HEK293 (cell line): ENCODE results near the gene CLSTN1.

ENCODE experiments used
- CTCF ChIA-PET: fragments of 350-600 bp; formaldehyde crosslinking; extraction: SDS; loops from one replicate; lab custom pipeline; 2021; ENCODE audit warnings: antibody characterized with exemption; lab: Yijun Ruan, JAX
- POLR2A ChIA-PET: fragments of 300-600 bp; formaldehyde crosslinking; extraction: SDS; loops from one replicate; lab custom pipeline; 2020; ENCODE audit warnings: antibody characterized with exemption, inconsistent platforms; lab: Yijun Ruan, JAX
- H3K27ac ChIP-seq: fragments of 200-500 bp; sonication (Bioruptor generic); 2 replicates; pipeline ENCODE4 v1.5.1; 2014; ENCODE audit warnings: low read depth, low read length, control low read depth, inconsistent platforms; ENCODE audit errors: extremely low read depth
- H3K36me3 ChIP-seq, 2 experiments: fragments of 200-500 bp in 1 of 2; sonication (Bioruptor generic) in 1 of 2; 1 replicate in 1 of 2; 2 replicates in 1 of 2; pipeline ENCODE4 v1.5.1; 2014 to 2017; ENCODE audit warnings: inconsistent platforms in 2 of 2, low read length in 2 of 2; ENCODE audit not compliant: control insufficient read depth in 2 of 2, insufficient read depth in 1 of 2
- H3K4me1 ChIP-seq: fragments of 200-500 bp; sonication (Bioruptor generic); 2 replicates; pipeline ENCODE4 v1.5.1; 2014; ENCODE audit warnings: mild to moderate bottlenecking, low read length, inconsistent platforms; ENCODE audit not compliant: control insufficient read depth, insufficient read depth
- H3K4me3 ChIP-seq: 2 replicates; pipeline ENCODE4 v1.5.1; 2011; ENCODE audit warnings: low read depth, mild to moderate bottlenecking, control low read depth, low read length, moderate library complexity
- H3K9me3 ChIP-seq: fragments of 200-500 bp; sonication (Bioruptor generic); 2 replicates; pipeline ENCODE4 v1.5.1; 2014; ENCODE audit warnings: low read depth, low read length, inconsistent platforms; ENCODE audit not compliant: control insufficient read depth, insufficient read depth
- EGR2 ChIP-seq: fragments of 450-650 bp; formaldehyde crosslinking; IDR thresholded peaks from 2 replicates; pipeline ENCODE4 v1.5.1; 2016; ENCODE audit warnings: low read depth, missing biosample characterization, missing genetic modification characterization
- GFI1B ChIP-seq: fragments of 450-650 bp; formaldehyde crosslinking; IDR thresholded peaks from 2 replicates; pipeline ENCODE4 v1.5.1; 2016; ENCODE audit warnings: missing biosample characterization, missing genetic modification characterization
- HOXD13 ChIP-seq: sonication (generic); formaldehyde crosslinking; IDR thresholded peaks from 2 replicates; pipeline ENCODE4 v1.8.0; 2022; ENCODE audit warnings: missing genetic modification reagents, borderline replicate concordance
- INSM2 ChIP-seq: fragments of 450-650 bp; formaldehyde crosslinking; IDR thresholded peaks from 2 replicates; pipeline ENCODE4 v1.5.1; 2016; ENCODE audit warnings: missing biosample characterization, missing genetic modification characterization
- PRDM10 ChIP-seq: fragments of 450-650 bp; formaldehyde crosslinking; IDR thresholded peaks from 2 replicates; pipeline ENCODE4 v1.5.1; 2016; ENCODE audit warnings: missing biosample characterization, missing genetic modification characterization
- ZBTB11 ChIP-seq: fragments of 450-650 bp; formaldehyde crosslinking; conservative IDR thresholded peaks from 2 replicates; pipeline ENCODE4 v1.5.1; 2016; ENCODE audit warnings: low read depth, missing biosample characterization, missing genetic modification characterization
- ZBTB17 ChIP-seq: fragments of 450-650 bp; formaldehyde crosslinking; IDR thresholded peaks from 2 replicates; pipeline ENCODE4 v1.5.1; 2016; ENCODE audit warnings: missing biosample characterization, missing genetic modification characterization
- ZBTB49 ChIP-seq: fragments of 450-650 bp; formaldehyde crosslinking; IDR thresholded peaks from 2 replicates; pipeline ENCODE4 v1.5.1; 2016; ENCODE audit warnings: missing biosample characterization, missing genetic modification characterization, low read depth
- ZBTB6 ChIP-seq: fragments of 450-650 bp; formaldehyde crosslinking; IDR thresholded peaks from 2 replicates; pipeline ENCODE4 v1.5.1; 2017; ENCODE audit warnings: missing biosample characterization, missing genetic modification characterization
- ZBTB8A ChIP-seq: fragments of 450-650 bp; formaldehyde crosslinking; IDR thresholded peaks from 2 replicates; pipeline ENCODE4 v1.5.1; 2016; ENCODE audit warnings: missing biosample characterization, missing genetic modification characterization
- ZNF19 ChIP-seq: fragments of 450-650 bp; formaldehyde crosslinking; IDR thresholded peaks from 2 replicates; pipeline ENCODE4; 2016; ENCODE audit warnings: missing biosample characterization, missing genetic modification characterization, low read depth
- ZNF223 ChIP-seq: fragments of 450-650 bp; formaldehyde crosslinking; IDR thresholded peaks from 2 replicates; pipeline ENCODE4 v1.5.1; 2016; ENCODE audit warnings: missing biosample characterization, missing genetic modification characterization
- ZNF302 ChIP-seq: fragments of 450-650 bp; formaldehyde crosslinking; IDR thresholded peaks from 2 replicates; pipeline ENCODE4 v1.5.1; 2016; ENCODE audit warnings: missing biosample characterization, missing genetic modification characterization, low read depth
- ZNF335 ChIP-seq: fragments of 450-650 bp; formaldehyde crosslinking; conservative IDR thresholded peaks from 2 replicates; pipeline ENCODE4 v1.5.1; 2016; ENCODE audit warnings: missing biosample characterization, missing genetic modification characterization
- ZNF510 ChIP-seq: fragments of 450-650 bp; formaldehyde crosslinking; IDR thresholded peaks from 2 replicates; pipeline ENCODE4 v1.5.1; 2018; ENCODE audit warnings: mild to moderate bottlenecking, missing genetic modification characterization, missing biosample characterization; ENCODE audit not compliant: insufficient replicate concordance
- ZSCAN23 ChIP-seq: fragments of 450-650 bp; formaldehyde crosslinking; IDR thresholded peaks from 2 replicates; pipeline ENCODE4 v1.5.1; 2016; ENCODE audit warnings: missing biosample characterization, missing genetic modification characterization

The CLSTN1 gene

GRCh38 chr1:9732123-9732971, 91.4 kb downstream of the CLSTN1 start:
- H3K36me3 ChIP-seq, result peaks cover 20 to 96% of the 10 kb centered on the region in 2 experiments
- no peak overlapping the region for H3K27ac ChIP-seq
- H3K4me3 ChIP-seq, result no peak overlapping the region
- no peaks in the 10 kb centered on the region for H3K4me1 ChIP-seq
- ChIA-PET CTCF (interaction anchor here (1.1 to 1.2 kb wide), 2 partner anchors 10 to 42 kb away, joined by 3 read pairs; no protein-coding TSS in a partner anchor), POLR2A (no interaction called here)
- no peak for TF ChIP-seq ZBTB49 (tag by site-specific recombination)
- no peak for TF ChIP-seq PRDM10 (tag by site-specific recombination)
- TF ChIP-seq ZBTB6 (tag by site-specific recombination), result no peak
- no peak for TF ChIP-seq EGR2 (tag by site-specific recombination)
- TF ChIP-seq ZSCAN23 (tag by site-specific recombination), result no peak
- TF ChIP-seq ZNF19 (tag by site-specific recombination), result no peak
- TF ChIP-seq ZNF302, result no peak
- no peak for TF ChIP-seq INSM2 (tag by site-specific recombination)
- no peak for TF ChIP-seq ZNF223
- no peaks in the 10 kb centered on the region for H3K9me3 ChIP-seq

GRCh38 chr1:9731561-9731960, 92.2 kb downstream of the CLSTN1 start:
- Histone ChIP-seq H3K36me3 (peaks cover 17 to 96% of the 10 kb centered on the region in 2 experiments), H3K27ac (no peak overlapping the region), H3K4me3 (no peak overlapping the region), H3K9me3 (no peaks in the 10 kb centered on the region), H3K4me1 (no peaks in the 10 kb centered on the region)
- TF ChIP-seq ZBTB17 (tag by site-specific recombination) (no peak), HOXD13 (CRISPR knock-in tag) (no peak), ZBTB11 (tag by site-specific recombination) (no peak), ZBTB8A (tag by site-specific recombination) (no peak), ZNF510 (no peak), GFI1B (tag by site-specific recombination) (no peak), ZNF335 (tag by site-specific recombination) (no peak)
- ChIA-PET POLR2A (no interaction called here), CTCF (no interaction called here)
